Middle frontal gyrus (tissue), 1 donor: ENCODE measurements around the gene PDIA6.
"Not testable (repeated sequence)": the region's sequence is repeated elsewhere in the genome, so short reads cannot be mapped to it uniquely, and the experiment has no call there.

Experiments used
- DNase-seq: peaks from one replicate; pipeline ENCODE4 v3.0.0-alpha.2; 2015; ENCODE audit warnings: low spot score; ENCODE audit errors: extremely low spot score

Gene PDIA6

GRCh38 chr2:10810202-10811161, 2.1 kb downstream of the PDIA6 start:
- DNase-seq, result no peak

DNA sequence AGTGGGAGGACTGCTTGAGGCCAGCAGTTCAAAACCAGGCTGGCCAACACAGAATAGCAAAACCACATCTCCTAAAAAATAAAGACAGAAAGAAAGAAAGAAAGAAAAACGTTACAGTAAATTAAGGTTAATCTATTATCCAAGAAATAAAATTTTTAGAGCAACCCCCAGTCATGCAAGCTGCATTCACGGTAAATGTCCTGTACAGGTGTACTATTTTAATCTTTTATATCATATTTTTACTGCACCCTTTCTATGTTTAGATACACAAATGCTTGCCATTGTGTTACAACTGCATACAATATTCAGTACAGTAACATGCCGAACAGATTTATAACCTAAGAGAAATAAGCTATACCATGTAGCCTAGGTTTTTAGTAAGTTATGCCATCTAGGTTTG, 6.0 kb downstream of the PDIA6 start:
- DNase-seq, result no peak

GRCh38 chr2:10805990-10806389, 6.6 kb downstream of the PDIA6 start:
- DNase-seq, result not testable (repeated sequence)

GRCh38 chr2:10802657-10803056, 9.9 kb downstream of the PDIA6 start:
- no peak for DNase-seq

GRCh38 chr2:10800163-10800562, 12.4 kb downstream of the PDIA6 start:
- DNase-seq, result no peak

GRCh38 chr2:10798783-10799182, 13.8 kb downstream of the PDIA6 start:
- DNase-seq, result no peak

DNA sequence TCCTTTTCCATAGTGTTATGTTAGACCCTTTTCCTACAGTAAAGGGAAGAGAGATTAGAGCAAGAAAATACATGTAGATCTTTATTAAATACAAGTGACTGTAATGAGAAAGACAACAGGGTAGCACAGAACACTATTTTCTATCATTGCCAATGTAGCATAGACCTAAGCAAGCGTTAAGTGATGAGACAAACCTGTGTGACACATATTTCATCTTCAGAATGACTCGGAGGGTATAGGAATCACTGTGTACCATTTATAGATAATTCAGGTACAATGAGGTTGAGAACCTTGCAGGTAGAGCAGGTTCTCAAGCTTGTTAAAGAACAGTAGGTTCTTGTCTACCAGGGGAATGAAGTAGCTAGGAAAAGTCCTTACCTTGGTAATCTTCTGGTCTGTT, 15.9 kb downstream of the PDIA6 start:
- DNase-seq, result no peak

DNA sequence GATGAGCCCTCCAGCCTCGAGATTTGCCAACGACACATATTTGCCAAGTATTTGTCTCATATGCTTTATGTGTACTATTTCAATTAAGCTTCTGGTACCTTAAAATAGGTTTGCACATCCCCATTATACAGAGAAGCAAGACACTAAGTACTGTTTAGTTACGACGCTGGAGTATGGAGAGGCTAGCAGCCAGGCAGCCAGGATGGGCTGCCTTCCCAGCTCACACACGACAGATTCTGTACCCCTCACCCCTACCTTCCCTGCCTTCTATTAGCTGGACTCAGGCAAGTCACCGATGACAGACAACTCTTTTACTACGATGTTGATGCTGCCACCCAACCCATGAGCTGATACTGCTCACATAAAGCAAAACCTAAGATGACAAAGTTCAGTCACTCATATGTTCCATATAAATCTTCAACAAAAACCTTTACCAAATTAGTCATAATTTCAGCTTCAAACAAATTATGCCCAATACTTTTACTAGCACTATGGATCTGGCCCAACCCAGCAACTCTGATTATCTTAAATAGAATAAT, 17.0 kb downstream of the PDIA6 start:
- no peak for DNase-seq

DNA sequence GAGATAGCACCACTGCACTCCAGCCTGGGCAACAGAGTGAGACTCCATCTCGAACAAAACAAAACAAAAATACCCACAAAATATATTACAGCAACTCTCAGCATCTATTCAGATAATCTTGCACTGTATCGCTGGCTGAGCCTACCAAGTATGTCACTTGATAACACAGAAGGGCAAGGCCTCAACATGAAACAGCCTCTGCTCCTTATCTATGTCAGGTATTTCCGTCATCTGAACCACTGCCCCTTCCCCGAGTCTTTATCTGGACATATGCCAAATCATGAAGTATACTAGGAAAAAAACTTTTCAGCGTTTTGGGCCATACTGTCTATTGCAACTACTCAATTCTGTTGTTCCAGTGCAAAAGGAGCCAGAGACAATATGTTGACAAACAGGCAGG, 17.7 kb downstream of the PDIA6 start:
- DNase-seq, result no peak

DNA sequence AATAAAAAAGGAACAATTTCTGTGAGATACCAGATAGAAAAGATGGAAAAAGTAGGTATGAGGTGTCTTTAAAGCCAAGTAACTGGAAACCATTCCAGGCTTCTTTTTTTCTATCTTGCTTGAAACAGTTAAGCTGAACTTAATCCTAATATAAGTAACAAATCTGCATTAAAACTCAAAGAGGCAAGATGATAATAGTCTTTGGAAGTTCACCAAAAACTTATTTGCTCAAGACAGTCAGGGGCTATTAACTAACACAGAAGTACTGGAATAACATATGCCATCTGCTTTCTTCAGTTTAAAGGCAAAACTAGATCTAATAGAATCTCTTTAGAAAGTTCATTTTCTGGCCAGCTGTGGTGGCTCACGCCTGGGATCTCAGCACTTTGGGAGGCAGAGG, 18.8 kb downstream of the PDIA6 start:
- DNase-seq, result no peak

DNA sequence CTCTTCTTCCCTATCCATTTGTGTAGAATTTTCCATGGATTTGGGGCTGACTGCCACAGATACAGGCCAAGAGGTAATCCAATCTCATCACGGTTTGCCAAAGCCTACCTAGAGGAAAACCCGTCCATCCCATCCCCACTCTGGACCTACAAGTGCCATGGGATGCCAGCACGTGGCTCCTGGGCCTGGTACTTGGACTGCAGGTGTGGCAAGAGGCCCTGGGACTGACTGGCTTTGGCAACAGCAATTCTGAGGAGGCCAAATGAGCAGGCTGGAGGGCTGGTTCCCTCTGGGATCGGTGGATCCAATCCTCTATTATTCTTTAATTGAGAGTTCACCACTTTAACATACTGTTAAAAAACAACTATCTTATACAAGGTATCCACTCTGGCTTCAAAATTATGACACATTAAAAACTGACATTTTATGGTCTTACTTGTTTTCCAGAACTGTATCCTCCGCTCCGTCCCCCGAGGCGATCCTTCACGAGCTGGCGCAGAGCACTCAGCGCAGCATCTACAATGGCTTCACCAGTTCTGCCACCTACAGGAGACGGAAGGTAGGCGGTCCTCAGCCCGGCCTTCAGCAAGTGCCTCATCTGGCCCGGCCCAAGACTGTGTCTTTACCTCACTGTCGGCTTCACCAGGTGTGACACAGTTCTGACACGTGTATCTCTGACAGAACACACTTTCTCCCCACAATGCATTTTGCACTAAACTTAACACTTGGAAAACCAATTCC, 19.8 kb downstream of the PDIA6 start:
- no peak for DNase-seq

GRCh38 chr2:10792001-10792634, 20.5 kb downstream of the PDIA6 start:
- DNase-seq, result no peak

- DNase-seq, result no peak
These were observed 22.2 kb downstream of the PDIA6 start for GRCh38 chr2:10790228-10790973.

DNA sequence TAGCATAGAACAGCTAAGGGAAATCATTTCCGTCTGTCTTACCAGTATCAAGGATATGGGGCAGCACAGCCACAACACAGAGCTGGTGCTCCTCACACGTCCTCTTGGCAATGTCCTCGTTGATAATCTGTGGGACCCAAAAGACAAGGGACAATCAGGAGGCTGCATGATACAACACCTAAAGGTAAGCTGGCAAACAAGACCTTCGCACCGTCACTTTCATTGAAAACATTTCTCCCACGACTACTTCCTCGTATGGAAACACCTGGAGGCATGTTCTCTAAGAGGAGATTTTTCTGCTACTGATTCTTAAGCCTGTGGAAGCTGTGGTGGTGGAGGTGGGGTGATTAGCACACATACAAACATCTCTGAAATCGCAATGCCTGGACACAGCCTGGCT, 23.7 kb downstream of the PDIA6 start:
- no peak for DNase-seq

DNA sequence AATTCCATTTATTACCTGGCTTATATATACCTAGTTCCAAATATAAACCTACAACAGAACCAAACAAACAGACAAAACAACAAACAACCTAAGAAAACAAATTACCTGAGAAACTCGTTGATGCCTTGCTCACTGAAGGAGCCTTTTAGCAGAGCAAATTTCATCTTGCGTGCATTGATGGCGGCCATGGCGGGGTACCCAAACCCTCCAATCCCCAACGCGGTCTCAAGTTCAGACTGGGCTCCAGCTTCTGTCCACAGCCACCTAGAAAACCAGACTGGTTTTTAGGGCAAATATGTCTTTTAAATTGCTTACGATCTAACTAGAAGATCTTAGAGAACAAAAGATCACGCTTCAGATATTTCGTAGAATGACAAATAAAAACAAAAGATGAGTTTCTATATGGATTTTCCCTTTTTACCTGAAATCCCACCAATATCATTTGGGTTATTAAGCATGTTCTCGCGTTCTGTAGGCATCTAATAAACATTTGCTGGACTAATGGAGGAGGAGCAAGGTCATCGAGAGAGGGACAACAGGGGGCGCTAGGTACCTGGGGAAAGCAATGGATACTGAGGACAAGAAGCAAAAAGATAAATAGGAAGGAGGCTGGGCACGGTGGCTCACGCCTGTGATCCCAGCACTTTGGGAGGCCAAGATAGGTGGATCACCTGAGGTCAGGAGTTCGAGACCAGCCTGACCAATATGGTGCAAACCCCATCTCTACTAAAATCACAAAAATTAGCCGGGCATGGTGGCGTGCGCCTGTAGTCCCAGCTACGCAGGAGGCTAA, 25.2 kb downstream of the PDIA6 start:
- no peak for DNase-seq

DNA sequence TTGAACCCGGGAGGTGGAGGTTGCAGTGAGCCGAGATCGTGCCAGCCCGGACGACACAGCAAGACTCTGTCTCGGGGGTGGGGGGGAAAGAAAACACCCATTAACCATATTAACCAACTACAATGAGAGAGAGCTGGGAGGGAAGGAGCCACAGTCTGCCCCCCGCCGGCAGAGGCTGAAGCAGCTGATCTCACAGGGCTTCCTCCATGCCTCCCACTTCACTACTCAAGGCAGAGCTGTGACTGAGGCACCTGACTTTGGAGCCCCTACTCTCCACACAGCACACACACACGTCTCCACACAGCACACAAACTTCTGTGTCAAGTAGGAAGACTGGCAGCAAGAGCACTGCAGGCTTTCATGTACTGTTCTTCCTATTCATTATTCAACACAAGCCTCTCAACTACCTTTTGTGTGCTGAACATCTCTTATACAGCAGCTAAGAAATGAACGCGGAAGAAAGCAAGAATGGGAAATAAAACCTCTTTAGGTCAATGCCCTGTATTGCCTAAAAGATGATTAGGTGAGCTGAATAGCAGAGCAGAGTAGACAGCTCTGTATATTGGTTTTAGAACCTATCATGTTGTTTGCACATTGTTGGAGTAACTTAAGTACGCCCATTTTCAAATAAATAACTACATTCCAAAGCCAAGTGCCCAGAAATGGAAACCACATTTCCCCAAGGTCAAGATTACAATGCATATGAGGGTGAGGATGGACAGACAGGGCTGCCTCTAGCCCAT, 26.2 kb downstream of the PDIA6 start:
- no peak for DNase-seq

GRCh38 chr2:10785260-10785659, 27.3 kb downstream of the PDIA6 start:
- DNase-seq, result no peak

DNA sequence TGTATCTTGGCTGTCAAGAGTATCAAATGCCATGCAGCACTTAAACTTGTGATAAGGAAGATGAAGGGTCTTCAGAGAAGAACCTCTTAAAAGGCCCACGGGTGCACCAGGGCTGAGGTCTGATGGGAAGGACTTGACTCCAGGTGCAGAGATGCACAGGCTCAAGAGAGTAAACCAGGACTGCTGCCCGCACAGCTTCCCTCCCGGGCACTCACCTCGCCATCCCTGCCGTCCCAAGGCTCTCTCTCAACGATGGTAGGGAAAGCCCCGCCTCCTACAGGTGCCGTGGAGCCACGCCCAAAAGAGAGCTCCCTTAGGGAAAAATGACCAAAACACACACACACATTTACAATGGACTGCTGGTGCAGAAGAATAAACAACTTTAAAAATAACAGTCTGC, 27.9 kb downstream of the PDIA6 start:
- DNase-seq, result no peak

DNA sequence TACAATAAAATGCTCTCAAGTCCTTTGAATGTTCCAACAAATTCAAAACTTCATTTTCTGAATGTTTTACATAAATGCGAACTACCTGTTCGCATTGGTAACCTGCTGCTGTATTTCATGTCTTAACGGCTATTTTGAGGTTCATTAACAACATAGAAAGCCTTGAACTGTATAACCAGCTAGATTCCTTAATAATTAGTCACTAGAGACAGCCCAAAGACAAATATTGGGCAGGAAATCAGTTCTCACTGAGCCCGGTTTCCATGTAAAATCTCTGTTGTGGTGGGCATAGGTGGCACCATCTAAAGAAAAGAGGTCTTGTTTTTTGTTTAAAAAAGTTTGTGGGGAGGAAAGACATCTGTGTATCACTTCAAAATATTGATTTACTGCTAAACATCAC, 29.2 kb downstream of the PDIA6 start:
- no peak for DNase-seq

GRCh38 chr2:10781746-10782145, 30.8 kb downstream of the PDIA6 start:
- DNase-seq, result no peak
